ENCODE measurements around the gene ADAMTS16. TPM values are rescaled to one million over a fixed set of nuclear protein-coding genes. Genes with fewer than 3 reads are reported as not detected.

ADAMTS16 gene
- total RNA-seq, 2 donors from 2014 or later: not detected

GRCh38 chr5:5335107-5335506 lies 195.0 kb downstream of the ADAMTS16 start:
- ATAC-seq: no peak
- peaks cover 5% of the 10 kb centered on the region for H3K36me3 Mint-ChIP-seq (ENCODE audit: low read depth)
- DNase-seq: no peak
- no peaks in the 10 kb centered on the region for H3K9me3 ChIP-seq (ENCODE audit: control insufficient read depth, low read length, poor library complexity, severe bottlenecking)
- H3K4me3 Mint-ChIP-seq: no peak overlapping the region
- H3K27me3 Mint-ChIP-seq: peaks cover 7% of the 10 kb centered on the region
- H3K4me1 Mint-ChIP-seq: no peaks in the 10 kb centered on the region
- no peak overlapping the region for H3K27ac Mint-ChIP-seq

- Mint-ChIP-seq H3K4me1 (no peaks in the 10 kb centered on the region), H3K36me3 (ENCODE audit: low read depth) (peaks cover 5% of the 10 kb centered on the region), H3K27ac (no peak overlapping the region), H3K4me3 (no peak overlapping the region), H3K27me3 (peaks cover 7% of the 10 kb centered on the region)
- H3K9me3 ChIP-seq (ENCODE audit: control insufficient read depth, low read length, poor library complexity, severe bottlenecking): no peaks in the 10 kb centered on the region
- no peak for DNase-seq
- ATAC-seq: no peak
Observed at GRCh38 chr5:5335700-5336264, 195.7 kb downstream of the ADAMTS16 start.

DNA sequence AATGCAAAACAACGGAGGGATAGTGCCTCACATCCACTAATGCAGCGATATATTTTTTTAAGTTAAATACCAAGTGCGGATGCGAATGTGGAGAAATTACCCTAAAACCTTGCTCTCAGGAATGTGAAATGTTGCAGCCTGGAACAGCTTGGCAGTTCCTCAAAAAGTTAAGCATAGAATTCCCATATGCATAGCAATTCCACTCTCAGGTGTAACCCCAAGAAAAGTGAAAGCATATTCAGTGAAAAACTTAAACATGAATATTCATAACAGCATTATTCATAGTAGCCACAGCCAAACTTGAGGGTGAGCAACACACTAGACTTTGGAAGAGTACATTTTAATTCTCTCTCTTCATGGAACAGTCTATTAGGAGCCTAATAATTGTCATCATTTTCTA lies 199.1 kb downstream of the ADAMTS16 start:
- Mint-ChIP-seq H3K4me1 (no peaks in the 10 kb centered on the region), H3K4me3 (no peak overlapping the region), H3K27me3 (peaks cover 14% of the 10 kb centered on the region), H3K36me3 (ENCODE audit: low read depth) (peaks cover 5% of the 10 kb centered on the region), H3K27ac (no peak overlapping the region)
- no peak for ATAC-seq
- DNase-seq: no peak
- H3K9me3 ChIP-seq (ENCODE audit: control insufficient read depth, low read length, poor library complexity, severe bottlenecking): no peaks in the 10 kb centered on the region

- no peaks in the 10 kb centered on the region for H3K9me3 ChIP-seq (ENCODE audit: control insufficient read depth, low read length, poor library complexity, severe bottlenecking)
- peaks cover 5% of the 10 kb centered on the region for H3K36me3 Mint-ChIP-seq (ENCODE audit: low read depth)
- no peaks in the 10 kb centered on the region for H3K4me1 Mint-ChIP-seq
- H3K27ac Mint-ChIP-seq: no peak overlapping the region
- DNase-seq (no peak), ATAC-seq (no peak)
- H3K4me3 Mint-ChIP-seq: no peak overlapping the region
- peaks cover 13% of the 10 kb centered on the region for H3K27me3 Mint-ChIP-seq
Observed at GRCh38 chr5:5340206-5340729, 200.1 kb downstream of the ADAMTS16 start.

- Mint-ChIP-seq H3K27me3 (peaks cover 25% of the 10 kb centered on the region), H3K27ac (no peak overlapping the region), H3K4me3 (no peak overlapping the region), H3K36me3 (ENCODE audit: low read depth) (peaks cover 1% of the 10 kb centered on the region), H3K4me1 (no peaks in the 10 kb centered on the region)
- no peak for ATAC-seq
- no peak for DNase-seq
- H3K9me3 ChIP-seq (ENCODE audit: control insufficient read depth, low read length, poor library complexity, severe bottlenecking): no peaks in the 10 kb centered on the region
Observed at GRCh38 chr5:5341531-5342292, 201.6 kb downstream of the ADAMTS16 start.

DNA sequence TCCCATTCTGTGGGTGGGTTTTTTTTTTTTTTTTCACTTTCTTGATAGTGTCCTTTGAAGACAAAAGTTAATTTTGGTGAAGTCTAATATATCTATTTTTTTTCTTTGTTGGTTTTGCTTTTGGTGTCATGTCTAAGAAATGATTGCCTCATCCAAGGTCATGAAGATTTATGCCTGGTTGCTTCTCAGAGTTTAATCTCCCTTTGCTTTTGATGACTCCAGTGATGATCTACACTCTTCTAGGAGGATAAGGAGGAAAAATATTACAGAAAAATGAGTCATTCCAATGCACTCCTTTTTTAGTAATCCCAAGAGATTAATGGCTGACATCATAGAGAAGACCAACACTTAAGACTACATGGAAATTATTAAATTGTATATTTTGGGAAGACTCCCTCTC lies 202.7 kb downstream of the ADAMTS16 start:
- H3K36me3 Mint-ChIP-seq (ENCODE audit: low read depth): no peaks in the 10 kb centered on the region
- H3K4me1 Mint-ChIP-seq: no peaks in the 10 kb centered on the region
- DNase-seq (no peak), ATAC-seq (no peak)
- no peak overlapping the region for H3K4me3 Mint-ChIP-seq
- peaks cover 27% of the 10 kb centered on the region for H3K27me3 Mint-ChIP-seq
- no peak overlapping the region for H3K27ac Mint-ChIP-seq
- H3K9me3 ChIP-seq (ENCODE audit: control insufficient read depth, low read length, poor library complexity, severe bottlenecking): no peaks in the 10 kb centered on the region

DNA sequence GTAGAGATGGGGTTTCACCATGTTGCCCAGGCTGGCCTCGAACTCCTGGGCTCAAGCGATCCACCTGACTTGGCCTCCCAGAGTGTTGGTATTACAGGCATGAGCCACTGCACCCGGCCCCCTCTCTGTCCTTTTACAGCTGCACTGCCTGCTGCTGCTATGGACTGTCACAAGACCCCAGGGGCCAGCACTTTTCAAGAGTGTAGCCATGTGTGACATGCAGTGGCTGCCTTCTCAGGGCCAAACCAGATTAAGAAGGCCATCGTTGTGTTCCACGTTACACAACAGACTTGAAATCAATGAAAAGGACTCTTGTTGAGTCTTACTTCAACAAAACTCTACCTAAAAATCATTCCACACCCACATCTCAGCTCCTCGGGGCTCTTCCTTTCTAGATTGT lies 203.4 kb downstream of the ADAMTS16 start:
- Mint-ChIP-seq H3K4me1 (no peaks in the 10 kb centered on the region), H3K27me3 (peaks cover 27% of the 10 kb centered on the region), H3K36me3 (ENCODE audit: low read depth) (no peaks in the 10 kb centered on the region), H3K4me3 (no peak overlapping the region), H3K27ac (no peak overlapping the region)
- DNase-seq (no peak), ATAC-seq (no peak)
- H3K9me3 ChIP-seq (ENCODE audit: control insufficient read depth, low read length, poor library complexity, severe bottlenecking): no peaks in the 10 kb centered on the region

DNA sequence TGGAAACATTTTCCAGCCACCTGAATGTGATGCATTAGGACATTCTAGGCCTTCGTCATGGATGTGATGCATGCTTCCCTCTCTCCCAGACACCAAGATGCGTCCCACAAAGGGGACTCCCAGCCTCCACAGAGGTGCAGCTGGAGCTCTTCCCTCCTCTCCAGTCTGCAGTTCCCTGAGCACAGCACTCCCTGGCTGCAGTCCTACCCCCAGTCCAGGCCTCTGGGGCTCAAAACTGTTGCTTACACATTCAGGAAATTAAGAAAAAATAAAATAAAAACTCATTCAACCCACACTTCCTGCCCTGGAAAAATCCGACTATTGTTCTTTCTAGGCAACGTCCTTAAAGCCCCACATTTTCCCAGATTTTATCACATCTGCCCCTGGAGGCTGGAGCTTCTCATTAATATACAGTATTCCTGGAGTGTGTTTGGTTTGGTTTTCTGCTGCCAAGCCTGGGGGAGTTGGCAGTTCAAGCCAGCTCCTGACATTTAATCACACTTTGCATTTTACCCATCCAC lies 204.0 kb downstream of the ADAMTS16 start:
- H3K27me3 Mint-ChIP-seq: peaks cover 30% of the 10 kb centered on the region
- no peaks in the 10 kb centered on the region for H3K9me3 ChIP-seq (ENCODE audit: control insufficient read depth, low read length, poor library complexity, severe bottlenecking)
- ATAC-seq (no peak), DNase-seq (no peak)
- no peak overlapping the region for H3K27ac Mint-ChIP-seq
- H3K36me3 Mint-ChIP-seq (ENCODE audit: low read depth): no peaks in the 10 kb centered on the region
- no peaks in the 10 kb centered on the region for H3K4me1 Mint-ChIP-seq
- no peak overlapping the region for H3K4me3 Mint-ChIP-seq

DNA sequence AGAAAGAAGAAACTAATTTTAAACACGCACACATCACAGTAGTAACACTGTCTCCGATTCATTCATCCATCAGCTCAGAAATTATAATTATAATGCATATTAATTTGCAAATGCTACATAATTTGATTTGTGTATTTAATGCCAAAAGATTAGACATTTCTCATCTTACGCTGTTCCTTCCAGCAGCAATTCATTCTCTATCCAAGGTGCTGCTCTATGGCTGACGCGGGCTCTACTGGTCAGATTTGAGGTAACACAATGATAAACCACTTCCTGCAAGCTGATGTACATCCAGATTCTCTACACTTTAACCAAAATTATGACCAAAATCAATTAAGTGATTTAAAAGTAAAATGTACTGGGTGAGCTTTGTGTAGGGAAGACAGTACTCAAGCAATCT lies 204.5 kb downstream of the ADAMTS16 start:
- DNase-seq (no peak), ATAC-seq (no peak)
- no peak overlapping the region for H3K27ac Mint-ChIP-seq
- no peaks in the 10 kb centered on the region for H3K4me1 Mint-ChIP-seq
- H3K27me3 Mint-ChIP-seq: peaks cover 35% of the 10 kb centered on the region
- no peaks in the 10 kb centered on the region for H3K9me3 ChIP-seq (ENCODE audit: control insufficient read depth, low read length, poor library complexity, severe bottlenecking)
- H3K36me3 Mint-ChIP-seq (ENCODE audit: low read depth): peaks cover 2% of the 10 kb centered on the region
- no peak overlapping the region for H3K4me3 Mint-ChIP-seq

DNA sequence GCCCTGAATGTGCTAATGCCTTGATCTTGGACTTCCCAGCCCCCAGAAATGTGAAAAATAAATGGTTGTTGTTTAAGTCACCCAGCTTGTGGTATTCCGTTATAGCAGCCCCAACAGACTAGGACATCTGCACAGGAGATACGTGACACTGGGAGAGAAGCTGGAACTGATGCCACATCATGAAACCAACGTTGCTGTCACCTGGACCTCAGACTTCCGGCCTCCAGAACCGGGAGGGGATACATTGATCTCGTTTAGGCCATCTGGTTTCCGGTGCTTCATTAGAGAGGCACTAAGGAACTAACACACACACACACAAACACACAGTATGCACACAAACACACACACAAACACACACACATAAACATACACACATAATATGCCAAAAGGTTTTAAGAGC lies 207.3 kb downstream of the ADAMTS16 start:
- Mint-ChIP-seq H3K27ac (no peak overlapping the region), H3K36me3 (ENCODE audit: low read depth) (peaks cover 2% of the 10 kb centered on the region), H3K27me3 (peaks cover 42% of the 10 kb centered on the region), H3K4me1 (no peaks in the 10 kb centered on the region), H3K4me3 (no peak overlapping the region)
- DNase-seq: no peak
- H3K9me3 ChIP-seq (ENCODE audit: control insufficient read depth, low read length, poor library complexity, severe bottlenecking): no peaks in the 10 kb centered on the region
- no peak for ATAC-seq

DNA sequence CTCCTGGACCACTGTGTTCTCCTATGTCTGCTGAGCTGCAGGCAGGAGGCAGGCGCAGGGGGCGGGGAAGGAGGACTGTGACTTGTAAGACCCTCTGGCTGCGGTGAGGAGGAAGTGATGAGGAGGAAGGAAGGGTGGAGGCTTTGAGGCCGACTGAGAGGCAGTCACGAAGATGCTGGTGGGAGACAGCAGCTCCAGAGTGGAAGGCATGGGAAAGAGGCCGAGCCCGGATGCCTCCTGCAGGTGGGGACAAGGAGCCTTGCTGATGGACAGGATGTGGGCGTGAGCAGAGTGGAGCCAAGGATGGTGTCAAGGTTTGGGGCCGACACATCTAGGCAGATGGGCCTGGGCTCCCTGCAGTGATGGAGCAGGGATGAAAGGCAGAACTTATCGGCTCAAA lies 208.0 kb downstream of the ADAMTS16 start:
- Mint-ChIP-seq H3K27ac (no peak overlapping the region), H3K27me3 (peaks cover 42% of the 10 kb centered on the region), H3K4me3 (peak overlapping the region; percentile 0), H3K36me3 (ENCODE audit: low read depth) (peaks cover 2% of the 10 kb centered on the region), H3K4me1 (no peaks in the 10 kb centered on the region)
- no peaks in the 10 kb centered on the region for H3K9me3 ChIP-seq (ENCODE audit: control insufficient read depth, low read length, poor library complexity, severe bottlenecking)
- ATAC-seq (no peak), DNase-seq (no peak)

- H3K4me1 Mint-ChIP-seq: no peaks in the 10 kb centered on the region
- no peak for DNase-seq
- H3K27me3 Mint-ChIP-seq: peaks cover 42% of the 10 kb centered on the region
- no peak overlapping the region for H3K27ac Mint-ChIP-seq
- peaks cover 2% of the 10 kb centered on the region for H3K36me3 Mint-ChIP-seq (ENCODE audit: low read depth)
- H3K4me3 Mint-ChIP-seq: no peak overlapping the region
- no peak for ATAC-seq
- no peaks in the 10 kb centered on the region for H3K9me3 ChIP-seq (ENCODE audit: control insufficient read depth, low read length, poor library complexity, severe bottlenecking)
Observed at GRCh38 chr5:5348576-5348975, 208.4 kb downstream of the ADAMTS16 start.

- no peak for DNase-seq
- no peaks in the 10 kb centered on the region for H3K9me3 ChIP-seq (ENCODE audit: control insufficient read depth, low read length, poor library complexity, severe bottlenecking)
- peaks cover 2% of the 10 kb centered on the region for H3K36me3 Mint-ChIP-seq (ENCODE audit: low read depth)
- no peaks in the 10 kb centered on the region for H3K4me1 Mint-ChIP-seq
- no peak overlapping the region for H3K4me3 Mint-ChIP-seq
- H3K27ac Mint-ChIP-seq: no peak overlapping the region
- H3K27me3 Mint-ChIP-seq: peaks cover 29% of the 10 kb centered on the region
- ATAC-seq: no peak
Observed at GRCh38 chr5:5350101-5350500, 210.0 kb downstream of the ADAMTS16 start.

Data from T-helper 17 cell (primary cell).